HG03045 (cell line): ENCODE measurements around the gene RIPOR3.
"Not testable (repeated sequence)": the region's sequence is repeated elsewhere in the genome, so short reads cannot be mapped to it uniquely, and the experiment has no call there.

Experiments used
- ATAC-seq: cut with Tn5 transposase; IDR thresholded peaks from one replicate; pipeline ENCODE4 v1.9.1; 2021; ENCODE audit warnings: mild to moderate bottlenecking, moderate library complexity; ENCODE audit not compliant: unreplicated experiment

RIPOR3 gene

DNA sequence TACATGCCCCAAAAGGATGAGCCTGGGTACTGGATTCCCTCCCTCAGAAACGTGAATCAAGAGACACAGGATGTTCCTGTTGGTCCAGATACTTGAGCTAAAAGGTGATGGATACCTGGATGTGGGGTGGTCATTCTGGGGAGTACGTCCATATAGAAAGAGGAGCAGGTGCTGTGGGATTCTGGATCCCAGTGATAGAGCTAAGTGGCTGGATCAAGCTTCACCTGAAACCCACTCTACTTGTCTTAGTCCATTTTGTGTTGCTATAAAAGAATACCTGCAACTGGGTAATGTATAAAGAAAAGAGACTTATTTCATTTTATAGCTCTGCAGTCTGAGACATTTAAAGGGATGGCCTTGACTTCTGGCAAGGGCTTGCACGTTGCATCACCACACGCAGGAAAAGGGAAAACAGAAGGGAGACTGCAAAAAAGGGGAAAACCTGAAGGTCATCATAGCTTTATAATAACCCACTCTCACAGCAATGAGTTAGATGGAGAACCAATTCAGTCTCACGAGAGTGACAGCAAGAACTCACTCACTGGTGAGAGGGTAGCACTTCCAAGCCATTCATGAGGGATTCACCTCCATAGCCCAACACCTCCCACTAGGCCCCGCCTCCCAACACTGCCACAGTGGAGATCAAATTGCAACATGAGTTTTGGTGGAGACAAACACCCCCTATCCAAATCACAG lies 31.2 kb downstream of the RIPOR3 start:
- no peak for ATAC-seq

DNA sequence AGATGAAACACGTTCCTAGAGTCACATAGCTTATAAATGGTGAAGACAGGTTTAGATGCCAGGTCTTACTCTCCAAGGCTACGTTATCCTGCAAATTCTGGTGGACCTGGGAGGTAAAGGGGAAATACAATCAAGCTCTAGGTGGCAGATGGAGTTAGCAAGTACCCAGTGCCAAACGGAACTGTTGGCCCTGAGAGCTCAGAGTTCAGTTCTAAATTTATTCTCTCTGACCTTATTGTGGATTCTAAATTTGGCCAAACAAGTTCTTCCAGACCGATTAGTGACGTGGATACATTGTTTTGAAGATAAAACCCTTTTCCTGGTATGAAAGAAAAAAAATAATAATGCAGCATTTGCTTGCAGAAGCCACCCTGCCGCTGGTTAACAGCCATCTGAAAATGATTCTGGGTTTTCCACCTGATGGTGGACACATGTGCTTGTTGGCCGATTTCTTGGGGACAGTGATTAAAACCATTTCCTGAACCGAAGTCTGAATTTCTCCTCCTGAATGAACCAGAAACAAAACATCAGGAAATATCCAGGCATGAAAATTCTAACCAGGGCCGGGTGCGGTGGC lies 32.5 kb downstream of the RIPOR3 start:
- ATAC-seq = no peak

- no peak for ATAC-seq
Observed at GRCh38 chr20:50655311-50655880, 35.9 kb downstream of the RIPOR3 start.

- no peak for ATAC-seq
Observed at GRCh38 chr20:50654904-50655303, 36.4 kb downstream of the RIPOR3 start.

DNA sequence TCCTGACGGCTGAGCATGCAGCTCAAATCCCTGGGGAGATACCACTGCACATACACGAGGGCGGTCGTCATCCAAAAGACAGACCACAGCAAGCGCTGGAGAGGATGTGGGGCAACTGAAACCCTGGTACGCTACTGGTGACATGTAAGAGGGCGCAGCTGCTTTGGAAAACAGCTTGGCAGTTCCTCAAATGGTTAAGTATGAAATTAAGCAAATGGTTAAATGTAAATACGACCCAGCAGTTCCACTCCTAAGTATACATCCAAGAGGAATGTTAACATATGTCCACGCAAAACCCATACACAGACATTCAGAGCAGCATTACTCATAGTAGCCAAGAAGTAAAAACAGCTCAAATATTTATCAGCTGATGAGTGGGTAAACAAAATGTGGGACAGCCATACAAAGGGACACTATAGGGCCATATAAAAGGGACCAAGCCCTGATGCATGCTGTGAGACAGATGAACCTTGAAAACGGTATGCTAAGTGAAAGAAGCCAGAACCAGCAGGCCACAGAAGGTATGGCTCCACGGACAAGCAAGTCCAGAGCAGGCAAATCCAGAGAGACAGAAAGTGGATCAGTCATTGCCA lies 38.5 kb downstream of the RIPOR3 start:
- ATAC-seq = no peak

GRCh38 chr20:50651676-50652075 lies 39.7 kb downstream of the RIPOR3 start:
- ATAC-seq = no peak

- ATAC-seq = no peak
Observed at GRCh38 chr20:50649590-50649989, 41.8 kb downstream of the RIPOR3 start.

DNA sequence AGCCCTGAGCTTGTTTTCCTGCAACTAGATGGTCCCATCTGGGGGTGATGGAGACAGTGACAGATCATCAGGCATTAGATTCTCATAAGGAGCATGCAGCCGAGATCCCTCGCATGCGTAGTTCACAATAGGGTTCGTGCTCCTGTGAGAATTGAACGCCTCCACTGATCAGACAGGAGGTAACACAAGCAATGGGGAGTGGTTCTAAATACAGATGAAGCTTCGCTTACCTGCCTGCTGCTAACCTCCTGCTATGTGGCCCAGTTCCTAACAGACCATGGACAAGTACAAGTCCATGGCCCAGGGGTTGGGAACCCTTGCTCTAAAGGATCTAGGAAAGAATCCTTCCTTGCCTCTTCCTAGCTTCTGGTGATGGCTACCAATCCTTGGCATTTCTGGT lies 42.7 kb downstream of the RIPOR3 start:
- ATAC-seq = no peak

GRCh38 chr20:50646483-50646996 lies 44.8 kb downstream of the RIPOR3 start:
- ATAC-seq = no peak

- no peak for ATAC-seq
Observed at GRCh38 chr20:50645253-50646068, 45.9 kb downstream of the RIPOR3 start.

DNA sequence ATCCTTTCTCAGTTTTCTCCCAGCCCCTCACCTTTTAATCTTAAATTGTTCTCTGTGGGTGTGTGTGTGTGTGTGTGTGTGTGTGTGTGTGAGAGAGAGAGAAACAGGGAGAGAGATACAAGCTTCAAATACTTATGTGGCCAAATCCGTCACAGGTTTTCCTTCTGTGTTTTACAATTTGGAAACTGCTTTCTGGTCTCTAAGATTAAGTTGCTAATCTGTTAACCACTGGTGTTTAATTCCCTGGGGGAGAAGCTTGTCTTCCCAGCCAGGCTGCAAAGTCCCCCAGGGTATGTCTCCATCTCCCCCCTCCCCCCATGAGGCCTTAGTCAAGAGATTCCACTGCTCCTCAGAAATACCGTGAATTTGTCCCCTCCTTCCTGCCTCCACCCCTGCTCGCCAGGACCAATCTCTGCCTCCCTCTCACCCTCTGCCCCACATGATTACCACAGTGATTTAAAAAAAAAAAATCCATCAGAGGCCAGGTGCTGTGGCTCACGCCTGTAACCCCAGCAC lies 49.0 kb downstream of the RIPOR3 start:
- no peak for ATAC-seq

- ATAC-seq = not testable (repeated sequence)
Observed at GRCh38 chr20:50641625-50642287, 49.6 kb downstream of the RIPOR3 start.

- ATAC-seq = not testable (repeated sequence)
Observed at GRCh38 chr20:50639971-50640711, 51.2 kb downstream of the RIPOR3 start.

DNA sequence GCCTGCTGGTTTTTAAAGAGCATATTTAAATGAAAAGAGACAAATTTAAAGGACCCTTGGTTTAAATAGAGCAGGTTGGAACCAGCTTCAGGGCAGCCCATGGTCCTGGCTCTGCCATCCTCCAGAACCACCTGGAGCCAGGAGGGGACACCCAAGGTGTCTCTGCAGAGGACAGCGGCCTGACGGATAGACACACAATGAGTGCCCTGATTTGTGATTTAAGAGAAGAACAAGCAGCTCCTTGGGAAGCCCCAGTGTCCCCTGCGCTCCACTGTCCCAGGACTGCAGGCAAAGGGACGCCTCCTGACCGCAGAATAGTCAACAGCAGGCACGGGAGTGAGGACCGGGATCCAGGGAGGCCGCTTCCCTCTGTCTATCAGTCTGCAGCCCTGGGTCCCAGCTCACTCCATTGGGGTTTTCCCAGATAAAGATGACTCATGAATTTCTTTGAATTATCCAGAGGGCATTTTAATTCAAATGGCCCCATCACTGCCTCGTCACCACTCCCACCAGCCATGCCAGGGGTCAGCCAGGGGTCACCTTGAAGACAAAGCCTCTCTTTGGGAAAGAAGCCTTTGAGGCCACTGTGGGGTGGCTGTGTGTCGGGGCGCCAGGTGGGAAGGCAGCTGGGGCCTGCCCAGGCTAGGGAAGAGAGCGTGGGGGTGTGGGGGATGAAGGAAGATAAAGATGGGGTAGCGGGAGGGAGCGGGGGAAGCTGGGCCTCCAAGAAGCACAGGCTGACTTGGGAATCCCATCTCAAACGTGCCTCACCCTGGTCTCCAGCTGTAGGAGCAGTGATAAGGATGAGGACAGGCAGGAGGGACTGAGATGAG lies 53.1 kb downstream of the RIPOR3 start:
- not testable (repeated sequence) for ATAC-seq

DNA sequence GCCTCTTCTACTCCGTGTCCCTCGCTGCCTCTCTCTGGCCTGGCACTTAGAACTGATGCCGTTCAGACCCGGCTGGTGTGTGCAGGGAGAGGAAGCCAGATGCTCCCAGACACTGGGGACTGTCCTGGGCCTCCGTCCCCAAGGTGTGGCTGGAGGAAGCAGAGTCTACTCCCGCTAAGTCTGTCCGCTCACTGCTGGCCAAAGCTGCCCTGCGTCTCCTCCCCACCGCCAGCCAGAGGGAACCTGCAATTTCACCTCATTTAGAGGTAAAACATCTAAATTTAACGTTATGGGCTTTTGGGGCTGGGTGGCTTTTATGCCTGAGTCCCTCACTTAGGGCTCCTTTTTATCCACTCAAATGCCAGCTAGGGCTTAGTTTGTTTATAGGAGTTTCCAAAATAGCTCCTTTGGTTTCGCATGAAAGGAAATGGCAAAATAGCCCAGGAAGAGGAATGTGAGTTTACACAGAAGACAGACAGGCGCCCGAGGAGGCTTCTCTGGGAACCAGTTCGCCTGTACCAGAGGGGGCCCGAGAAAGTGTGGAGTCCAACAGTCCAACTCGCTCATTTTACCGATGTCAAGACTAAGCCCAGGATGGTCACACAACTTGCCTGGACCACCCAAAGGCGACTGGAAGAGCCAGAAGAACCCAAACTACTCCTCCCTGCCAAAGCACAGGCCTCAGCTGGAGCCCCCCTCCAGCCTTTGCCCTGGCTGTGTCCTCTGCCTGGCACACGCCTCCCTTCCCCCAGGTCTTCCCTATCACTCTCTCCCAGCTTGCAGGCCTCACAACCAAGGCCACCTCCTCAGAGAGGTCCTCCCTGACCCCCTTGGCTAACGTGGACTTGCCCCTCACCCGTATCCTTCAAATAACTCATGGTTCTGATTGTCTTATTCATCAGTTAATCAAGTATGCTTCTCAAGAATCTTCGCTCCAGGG lies 54.5 kb downstream of the RIPOR3 start:
- ATAC-seq = no peak

GRCh38 chr20:50635676-50636600 lies 55.4 kb downstream of the RIPOR3 start:
- ATAC-seq = no peak
